ENCODE results near the gene ACR.

ACR gene

GRCh38 chr22:50702821-50703725 is 34.9 kb upstream of the ACR start:
- in situ Hi-C loops (cut with MboI; ENCODE audit: low sequenced_read_pairs): no loop called here

DNA sequence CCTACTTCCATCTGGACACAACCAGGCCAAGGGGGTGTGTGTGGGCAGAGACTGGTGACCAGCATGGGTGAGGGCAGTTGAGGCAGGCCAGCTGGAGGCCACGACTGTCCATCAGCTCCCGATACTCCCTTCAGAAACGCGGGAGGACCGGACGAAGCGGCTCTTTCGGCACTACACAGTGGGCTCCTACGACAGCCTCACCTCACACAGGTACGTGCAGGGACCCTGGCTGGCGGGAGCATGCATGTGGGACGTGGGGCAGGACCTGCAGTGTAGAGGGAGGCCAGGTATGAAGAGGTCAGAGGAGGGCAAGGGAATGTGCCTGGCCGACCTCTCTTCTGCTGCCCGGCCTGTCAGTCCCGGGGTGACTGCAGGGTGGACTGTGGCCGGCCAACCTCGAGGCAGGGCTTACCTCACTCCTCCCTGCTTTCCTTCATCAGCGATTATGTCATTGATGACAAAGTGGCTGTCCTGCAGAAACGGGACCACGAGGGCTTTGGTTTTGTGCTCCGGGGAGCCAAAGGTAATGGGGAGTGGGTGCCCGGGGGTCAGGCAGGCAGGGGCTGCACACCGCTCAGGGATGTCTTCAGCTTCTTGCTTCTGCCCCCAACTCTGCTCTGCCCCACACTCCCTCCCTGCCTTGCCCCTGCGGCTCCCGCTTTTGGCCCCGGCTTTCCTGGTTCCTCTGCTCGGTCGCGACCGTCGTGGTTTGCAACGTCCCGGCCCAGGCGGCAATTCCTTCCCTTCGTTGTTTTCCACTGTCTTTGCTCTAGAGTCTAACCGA is 34.1 kb upstream of the ACR start:
- in situ Hi-C loops (cut with MboI; ENCODE audit: low sequenced_read_pairs): no loop called here

- in situ Hi-C loops (cut with MboI; ENCODE audit: low sequenced_read_pairs): no loop called here
Measured at GRCh38 chr22:50704510-50705218, 33.3 kb upstream of the ACR start.

- in situ Hi-C loops (cut with MboI; ENCODE audit: low sequenced_read_pairs): no loop called here
Measured at GRCh38 chr22:50705219-50705691, 32.7 kb upstream of the ACR start.

DNA sequence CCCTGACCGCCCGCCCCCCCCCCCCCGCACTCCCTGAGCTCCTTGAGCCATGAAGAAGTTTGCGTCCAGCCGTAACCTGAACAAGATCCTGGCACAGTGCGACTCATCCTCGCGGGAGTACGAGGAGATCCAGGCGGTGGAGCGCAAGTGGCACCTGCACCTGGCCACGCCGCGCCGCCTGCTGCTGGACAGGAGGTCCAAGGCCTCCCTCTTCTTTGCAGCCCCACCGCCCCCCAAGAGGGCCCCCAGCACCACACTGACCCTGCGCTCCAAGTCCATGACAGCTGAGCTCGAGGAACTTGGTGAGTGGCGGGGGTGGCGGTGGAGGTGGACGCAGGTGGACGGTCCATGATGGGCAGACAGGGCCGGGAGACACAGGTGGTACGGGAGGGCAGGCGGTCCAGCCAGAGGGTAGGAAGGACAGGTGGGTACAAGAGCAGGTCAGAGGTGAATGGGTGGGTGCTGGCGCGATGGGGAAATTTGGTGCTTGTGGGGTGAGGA is 32.1 kb upstream of the ACR start:
- in situ Hi-C loops (cut with MboI; ENCODE audit: low sequenced_read_pairs): no loop called here

- in situ Hi-C loops (cut with MboI; ENCODE audit: low sequenced_read_pairs): no loop called here
Measured at GRCh38 chr22:50706481-50707125, 31.4 kb upstream of the ACR start.

DNA sequence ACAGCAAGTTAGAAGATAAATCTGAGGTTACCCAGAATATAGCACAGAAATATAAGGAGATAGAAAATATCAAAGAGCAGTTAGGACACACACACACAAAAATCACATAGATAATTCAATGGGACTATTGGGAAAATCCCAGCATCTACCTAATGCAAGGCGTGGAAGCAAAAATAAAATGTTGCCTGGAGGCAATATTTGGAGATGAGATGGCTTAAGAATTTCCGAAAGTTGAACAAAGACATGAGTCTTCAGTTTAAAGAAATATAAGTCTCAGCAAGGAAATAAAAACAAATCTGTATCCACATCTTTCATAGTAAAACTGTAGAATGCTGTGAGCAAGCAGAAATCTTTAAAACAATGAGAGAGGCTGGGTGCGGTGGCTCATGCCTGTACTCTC is 29.5 kb upstream of the ACR start:
- in situ Hi-C loops (cut with MboI; ENCODE audit: low sequenced_read_pairs): no loop called here

DNA sequence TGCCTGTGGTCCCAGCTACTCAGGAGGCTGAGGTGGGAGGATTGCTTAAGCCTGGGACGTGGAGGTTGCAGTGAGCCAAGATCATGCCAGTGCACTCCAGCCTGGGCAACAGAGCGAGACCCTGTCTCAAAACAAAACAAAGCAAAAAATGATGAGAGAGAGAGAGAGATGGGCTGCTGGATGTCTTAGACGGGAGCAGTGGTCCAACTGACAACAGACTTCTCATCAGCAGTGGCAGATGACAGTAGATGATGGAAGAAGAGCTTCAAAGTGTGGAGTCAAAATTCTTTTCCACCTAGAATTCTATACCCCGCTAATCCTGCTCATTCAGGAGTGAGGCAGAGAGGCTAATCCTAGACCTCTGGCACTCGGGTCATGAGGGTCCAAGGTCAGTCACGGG is 29.0 kb upstream of the ACR start:
- in situ Hi-C loops (cut with MboI; ENCODE audit: low sequenced_read_pairs): no loop called here

GRCh38 chr22:50710221-50710620 is 27.8 kb upstream of the ACR start:
- in situ Hi-C loops (cut with MboI; ENCODE audit: low sequenced_read_pairs): no loop called here

- in situ Hi-C loops (cut with MboI; ENCODE audit: low sequenced_read_pairs): no loop called here
Measured at GRCh38 chr22:50710886-50711285, 27.1 kb upstream of the ACR start.

- in situ Hi-C loops (cut with MboI; ENCODE audit: low sequenced_read_pairs): no loop called here
Measured at GRCh38 chr22:50711446-50712340, 26.3 kb upstream of the ACR start.

- in situ Hi-C loops (cut with MboI; ENCODE audit: low sequenced_read_pairs): no loop called here
Measured at GRCh38 chr22:50712341-50713007, 25.5 kb upstream of the ACR start.

- in situ Hi-C loops (cut with MboI; ENCODE audit: low sequenced_read_pairs): no loop called here
Measured at GRCh38 chr22:50713008-50713385, 25.0 kb upstream of the ACR start.

DNA sequence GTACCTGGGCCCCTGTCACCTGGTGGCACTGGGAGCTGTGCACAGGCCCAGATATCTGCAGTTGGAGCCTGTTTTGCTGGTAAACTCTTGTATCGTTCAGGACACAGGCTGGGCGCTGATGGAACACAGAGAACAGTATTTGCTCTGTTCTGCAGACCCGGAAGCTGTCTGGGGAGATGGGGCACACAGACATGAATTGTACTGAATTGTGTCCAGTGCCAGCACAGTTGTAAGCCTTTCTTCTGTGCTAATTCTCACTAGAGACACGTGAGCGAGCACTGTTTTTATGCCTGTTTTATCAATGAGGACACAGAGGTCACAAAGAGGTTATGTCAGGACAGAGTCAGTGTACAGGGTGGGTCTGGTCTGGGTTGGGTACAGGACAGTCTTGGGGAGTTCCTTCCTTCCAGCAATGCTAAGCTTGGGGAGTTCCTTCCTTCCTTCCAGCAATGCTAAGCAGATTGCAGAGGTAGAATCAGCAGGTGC is 24.4 kb upstream of the ACR start:
- in situ Hi-C loops (cut with MboI; ENCODE audit: low sequenced_read_pairs): no loop called here

DNA sequence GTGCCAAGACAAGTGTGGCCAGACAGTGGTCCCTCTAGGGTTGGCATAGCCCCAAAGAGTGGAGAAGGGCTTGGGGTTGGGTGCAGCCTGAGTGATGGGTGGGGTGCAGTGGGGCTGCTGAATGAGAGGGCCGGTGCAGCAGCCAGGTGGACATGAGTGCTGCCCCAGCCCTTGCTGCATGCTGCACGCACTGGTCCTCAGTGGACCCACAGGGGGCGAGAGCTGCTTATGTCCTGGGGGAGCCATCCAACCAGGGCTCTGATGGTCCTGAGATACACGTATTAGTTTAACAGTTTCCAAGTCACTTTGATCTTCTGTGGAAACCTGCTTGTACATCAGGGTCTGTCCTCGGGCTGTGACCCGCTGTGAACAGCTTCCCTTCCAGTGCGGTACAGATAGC is 23.9 kb upstream of the ACR start:
- in situ Hi-C loops (cut with MboI; ENCODE audit: low sequenced_read_pairs): no loop called here

DNA sequence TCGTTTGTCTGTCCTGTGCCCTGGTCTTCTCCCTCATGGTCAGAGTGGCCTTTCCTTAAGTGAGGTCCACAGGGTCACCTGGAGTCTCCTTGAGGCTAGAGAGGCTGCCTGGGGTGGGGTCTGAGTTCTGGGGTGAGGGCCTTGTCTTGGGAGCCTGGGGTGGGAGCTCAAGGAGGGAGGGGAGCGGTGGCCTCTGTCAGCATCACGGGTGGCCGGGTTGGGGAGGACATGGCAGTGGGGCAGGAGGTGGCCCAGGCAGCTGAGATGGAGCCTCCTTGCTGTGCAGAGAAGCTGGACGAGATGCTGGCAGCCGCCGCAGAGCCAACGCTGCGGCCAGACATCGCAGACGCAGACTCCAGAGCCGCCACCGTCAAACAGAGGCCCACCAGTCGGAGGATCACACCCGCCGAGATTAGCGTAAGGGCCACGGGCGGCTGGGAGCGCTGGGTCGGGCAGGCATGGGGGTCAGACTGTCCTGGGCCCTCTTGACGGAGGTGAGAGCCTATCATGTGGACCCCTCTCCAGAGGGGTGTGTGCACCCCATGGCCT is 23.3 kb upstream of the ACR start:
- in situ Hi-C loops (cut with MboI; ENCODE audit: low sequenced_read_pairs): no loop called here

- in situ Hi-C loops (cut with MboI; ENCODE audit: low sequenced_read_pairs): no loop called here
Measured at GRCh38 chr22:50715250-50715649, 22.8 kb upstream of the ACR start.

GRCh38 chr22:50715776-50716175 is 22.2 kb upstream of the ACR start:
- in situ Hi-C loops (cut with MboI; ENCODE audit: low sequenced_read_pairs): no loop called here
